IgD-negative memory B cell (primary cell): ENCODE data around the gene KIAA1217. TPM values are rescaled to one million over a fixed set of nuclear protein-coding genes. Genes with fewer than 3 reads are reported as not detected.
"Not testable (repeated sequence)": the region's sequence is repeated elsewhere in the genome, so short reads cannot be mapped to it uniquely, and the experiment has no call there.

Experiments used
- H3K27ac Mint-ChIP-seq, 3 donors: one replicate each; pipeline ENCODE4 v1.8.0; 2020 to 2022; ENCODE audit warnings: mild to moderate bottlenecking in 3 of 3, mixed read lengths in 3 of 3, moderate library complexity in 1 of 3
- H3K27me3 Mint-ChIP-seq: one replicate; pipeline ENCODE4 v1.8.0; 2021; ENCODE audit warnings: mixed read lengths
- H3K36me3 Mint-ChIP-seq: one replicate; pipeline ENCODE4 v1.8.0; 2020; ENCODE audit warnings: mild to moderate bottlenecking, mixed read lengths
- H3K4me1 Mint-ChIP-seq, 3 donors: one replicate each; pipeline ENCODE4 v1.8.0; 2020 to 2022; ENCODE audit warnings: mixed read lengths in 3 of 3, mild to moderate bottlenecking in 1 of 3
- H3K4me3 Mint-ChIP-seq, 4 donors: one replicate each; pipeline ENCODE4 v1.8.0; 2020 to 2022; ENCODE audit warnings: mild to moderate bottlenecking in 4 of 4, mixed read lengths in 4 of 4, moderate library complexity in 3 of 4
- H3K9me3 Mint-ChIP-seq, 3 donors: one replicate each; pipeline ENCODE4 v1.8.0; 2020 to 2021; ENCODE audit warnings: mixed read lengths in 3 of 3, mild to moderate bottlenecking in 1 of 3
- polyA plus RNA-seq: library from polyadenylated mRNA; unstranded; fragments of 300-500 nt; fragmentation: Illumina TruSeq; gene quantifications from one replicate; pipeline ENCODE4 v1.2.3, GENCODE V29; 2021

Gene KIAA1217
- polyA plus RNA-seq, 1 donor from 2014 or later: not detected

- Mint-ChIP-seq H3K27me3 (no peaks in the 10 kb centered on the region), H3K4me3 (no peak overlapping the region), H3K36me3 (peaks cover 1% of the 10 kb centered on the region), H3K4me1 (no peaks in the 10 kb centered on the region), H3K27ac (no peak overlapping the region), H3K9me3 (peaks cover 0 to 9% (median 2%) of the 10 kb centered on the region in 3 donors)
Observed at GRCh38 chr10:24476913-24477701, 268.2 kb downstream of the KIAA1217 start.

- Mint-ChIP-seq H3K36me3 (no peaks in the 10 kb centered on the region), H3K27me3 (no peaks in the 10 kb centered on the region), H3K9me3 (peaks cover 0 to 8% (median 2%) of the 10 kb centered on the region in 3 donors), H3K27ac (no peak overlapping the region), H3K4me3 (no peak overlapping the region), H3K4me1 (no peaks in the 10 kb centered on the region)
Observed at GRCh38 chr10:24477915-24478314, 269.0 kb downstream of the KIAA1217 start.

- Mint-ChIP-seq H3K27me3 (no peaks in the 10 kb centered on the region), H3K36me3 (no peaks in the 10 kb centered on the region), H3K4me1 (peaks cover 0 to 2% (median 0%) of the 10 kb centered on the region in 3 donors)
Observed at GRCh38 chr10:24479806-24480205, 270.9 kb downstream of the KIAA1217 start.

GRCh38 chr10:24480447-24480846, 271.5 kb downstream of the KIAA1217 start:
- peaks cover 0 to 2% (median 0%) of the 10 kb centered on the region in 3 donors for H3K4me1 Mint-ChIP-seq
- peaks cover 0 to 7% (median 2%) of the 10 kb centered on the region in 3 donors for H3K9me3 Mint-ChIP-seq
- no peak overlapping the region for H3K27ac Mint-ChIP-seq
- H3K27me3 Mint-ChIP-seq: no peaks in the 10 kb centered on the region
- no peak overlapping the region for H3K4me3 Mint-ChIP-seq
- H3K36me3 Mint-ChIP-seq: no peaks in the 10 kb centered on the region

More at GRCh38 chr10:24479806-24480205, 270.9 kb downstream of the KIAA1217 start:
- H3K9me3 Mint-ChIP-seq: peaks cover 0 to 7% (median 2%) of the 10 kb centered on the region in 3 donors
- peak overlapping the region in 1 of 4 donors; percentile 29 for H3K4me3 Mint-ChIP-seq
- no peak overlapping the region for H3K27ac Mint-ChIP-seq

- H3K27me3 Mint-ChIP-seq: no peaks in the 10 kb centered on the region
- peaks cover 0 to 4% (median 2%) of the 10 kb centered on the region in 3 donors for H3K9me3 Mint-ChIP-seq
- H3K36me3 Mint-ChIP-seq: no peaks in the 10 kb centered on the region
- peaks cover 0 to 2% (median 0%) of the 10 kb centered on the region in 3 donors for H3K4me1 Mint-ChIP-seq
- H3K27ac Mint-ChIP-seq: no peak overlapping the region
- H3K4me3 Mint-ChIP-seq: no peak overlapping the region
Observed at GRCh38 chr10:24481241-24481640, 272.3 kb downstream of the KIAA1217 start.

GRCh38 chr10:24482713-24483112, 273.8 kb downstream of the KIAA1217 start:
- H3K27ac Mint-ChIP-seq, H3K27me3 Mint-ChIP-seq, H3K4me1 Mint-ChIP-seq, H3K9me3 Mint-ChIP-seq, H3K4me3 Mint-ChIP-seq, H3K36me3 Mint-ChIP-seq: not testable (repeated sequence)

- Mint-ChIP-seq H3K27ac (no peak overlapping the region), H3K4me3 (no peak overlapping the region), H3K9me3 (peaks cover 0 to 2% (median 0%) of the 10 kb centered on the region in 3 donors), H3K27me3 (no peaks in the 10 kb centered on the region), H3K36me3 (no peaks in the 10 kb centered on the region), H3K4me1 (peaks cover 0 to 2% (median 0%) of the 10 kb centered on the region in 3 donors)
Observed at GRCh38 chr10:24483701-24484100, 274.8 kb downstream of the KIAA1217 start.

- H3K4me1 Mint-ChIP-seq: peaks cover 0 to 2% (median 0%) of the 10 kb centered on the region in 3 donors
- H3K27me3 Mint-ChIP-seq: no peaks in the 10 kb centered on the region
- H3K27ac Mint-ChIP-seq: no peak overlapping the region
- H3K9me3 Mint-ChIP-seq: peaks cover 0 to 2% (median 0%) of the 10 kb centered on the region in 3 donors
- no peak overlapping the region for H3K4me3 Mint-ChIP-seq
- no peaks in the 10 kb centered on the region for H3K36me3 Mint-ChIP-seq
Observed at GRCh38 chr10:24484771-24485170, 275.8 kb downstream of the KIAA1217 start.

GRCh38 chr10:24485304-24485703, 276.4 kb downstream of the KIAA1217 start:
- peaks cover 0 to 2% (median 0%) of the 10 kb centered on the region in 3 donors for H3K4me1 Mint-ChIP-seq
- H3K36me3 Mint-ChIP-seq: no peaks in the 10 kb centered on the region
- H3K9me3 Mint-ChIP-seq: peaks cover 0 to 3% (median 0%) of the 10 kb centered on the region in 3 donors
- H3K4me3 Mint-ChIP-seq: no peak overlapping the region
- H3K27ac Mint-ChIP-seq: no peak overlapping the region
- no peaks in the 10 kb centered on the region for H3K27me3 Mint-ChIP-seq

- Mint-ChIP-seq H3K27ac (no peak overlapping the region), H3K27me3 (peaks cover 1% of the 10 kb centered on the region), H3K36me3 (no peaks in the 10 kb centered on the region), H3K4me3 (no peak overlapping the region), H3K9me3 (peaks cover 0 to 3% (median 0%) of the 10 kb centered on the region in 3 donors), H3K4me1 (peaks cover 0 to 2% (median 0%) of the 10 kb centered on the region in 3 donors)
Observed at GRCh38 chr10:24488631-24489030, 279.7 kb downstream of the KIAA1217 start.

- peaks cover 0 to 3% (median 0%) of the 10 kb centered on the region in 3 donors for H3K9me3 Mint-ChIP-seq
- H3K36me3 Mint-ChIP-seq: peaks cover 1% of the 10 kb centered on the region
- no peaks in the 10 kb centered on the region for H3K4me1 Mint-ChIP-seq
- no peak overlapping the region for H3K27ac Mint-ChIP-seq
- H3K4me3 Mint-ChIP-seq: no peak overlapping the region
- peaks cover 1% of the 10 kb centered on the region for H3K27me3 Mint-ChIP-seq
Observed at GRCh38 chr10:24493165-24493564, 284.2 kb downstream of the KIAA1217 start.

- Mint-ChIP-seq H3K36me3 (peaks cover 1% of the 10 kb centered on the region), H3K4me1 (no peaks in the 10 kb centered on the region), H3K9me3 (peaks cover 0 to 3% (median 0%) of the 10 kb centered on the region in 3 donors), H3K27me3 (peaks cover 1% of the 10 kb centered on the region), H3K27ac (no peak overlapping the region), H3K4me3 (no peak overlapping the region)
Observed at GRCh38 chr10:24494236-24494635, 285.3 kb downstream of the KIAA1217 start.

- Mint-ChIP-seq H3K27ac (no peak overlapping the region), H3K27me3 (peaks cover 1% of the 10 kb centered on the region), H3K9me3 (peaks cover 0 to 3% (median 0%) of the 10 kb centered on the region in 3 donors), H3K36me3 (peaks cover 1% of the 10 kb centered on the region), H3K4me3 (no peak overlapping the region), H3K4me1 (no peaks in the 10 kb centered on the region)
Observed at GRCh38 chr10:24494777-24495176, 285.8 kb downstream of the KIAA1217 start.

GRCh38 chr10:24495666-24496460, 286.9 kb downstream of the KIAA1217 start:
- Mint-ChIP-seq H3K4me1 (no peaks in the 10 kb centered on the region), H3K27me3 (peaks cover 1% of the 10 kb centered on the region), H3K9me3 (no peaks in the 10 kb centered on the region), H3K27ac (no peak overlapping the region), H3K4me3 (no peak overlapping the region), H3K36me3 (peaks cover 1% of the 10 kb centered on the region)

GRCh38 chr10:24496906-24497305, 288.0 kb downstream of the KIAA1217 start:
- Mint-ChIP-seq H3K27ac (no peak overlapping the region), H3K27me3 (peaks cover 1% of the 10 kb centered on the region), H3K4me3 (no peak overlapping the region), H3K9me3 (no peaks in the 10 kb centered on the region), H3K36me3 (peaks cover 1% of the 10 kb centered on the region), H3K4me1 (no peaks in the 10 kb centered on the region)
